ENCODE results near the gene COMMD1.
"Not testable (repeated sequence)": the region's sequence is repeated elsewhere in the genome, so short reads cannot be mapped to it uniquely, and the experiment has no call there.

Gene COMMD1

DNA sequence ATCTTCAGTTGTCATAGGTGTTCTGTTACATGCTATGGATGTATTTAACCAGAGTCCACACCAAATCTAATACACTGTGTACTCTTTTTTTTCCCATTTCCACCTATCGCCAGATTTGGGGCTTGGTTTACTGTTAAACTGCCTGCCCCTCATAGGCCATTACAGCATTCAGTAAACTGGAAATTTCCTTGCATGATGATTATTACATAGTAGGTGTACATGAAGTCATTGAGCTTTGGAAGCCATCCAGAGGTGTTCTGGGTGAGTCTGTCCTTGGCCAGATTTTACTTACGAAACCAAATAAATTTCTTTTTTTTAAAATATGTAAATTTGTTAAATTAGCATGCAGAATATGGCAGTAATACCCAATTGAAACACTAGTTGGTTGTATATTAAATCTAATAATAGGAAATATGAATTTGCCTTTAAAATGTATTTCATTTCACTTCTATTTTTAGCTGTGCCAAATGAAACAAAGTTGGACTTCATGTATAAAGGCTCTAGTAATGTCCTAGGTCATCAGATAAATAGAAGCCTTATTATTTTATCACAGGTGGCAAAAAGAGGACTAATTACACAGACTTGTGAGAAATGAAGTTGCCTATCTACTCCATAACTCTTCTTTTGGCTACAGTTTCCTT lies 60.7 kb downstream of the COMMD1 start:
- DNase-seq, result no peak

DNA sequence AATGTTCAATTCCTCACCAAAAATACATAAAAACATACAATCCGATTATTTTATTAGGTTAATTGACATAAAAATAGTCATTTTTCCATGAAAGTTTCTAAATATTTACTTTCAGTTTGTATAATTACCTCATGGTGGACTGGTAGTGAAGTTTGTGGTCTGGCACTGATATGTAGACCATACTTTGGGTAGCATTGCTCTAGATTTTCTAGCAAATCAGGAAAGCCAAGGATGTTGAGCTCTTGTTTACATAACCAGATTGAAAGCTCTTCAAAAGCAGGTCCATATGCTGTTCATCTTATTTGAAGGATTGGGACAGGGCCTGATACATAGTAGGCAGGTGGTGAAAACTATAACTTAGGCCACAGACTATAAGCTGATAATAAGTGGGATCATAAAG lies 61.8 kb downstream of the COMMD1 start:
- DNase-seq, result no peak

DNA sequence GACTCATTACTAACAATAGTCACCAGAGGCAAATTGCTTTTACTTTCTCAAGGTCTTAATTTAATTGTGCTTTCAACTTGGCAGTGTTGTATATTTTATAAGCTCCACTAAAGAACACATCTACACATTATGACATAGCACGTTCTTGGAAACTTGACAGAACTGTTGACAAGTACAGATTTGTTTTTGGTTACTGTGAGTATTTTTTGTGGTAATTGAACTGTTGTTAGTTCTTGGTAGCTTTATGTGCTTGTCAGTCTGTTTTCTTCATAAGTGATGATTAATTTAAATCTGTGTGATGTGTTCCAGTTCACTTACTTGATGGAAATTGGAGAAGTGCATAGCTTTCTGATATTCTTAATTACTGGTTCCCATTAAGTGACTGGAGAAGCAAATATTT lies 63.9 kb downstream of the COMMD1 start:
- DNase-seq, result no peak

DNA sequence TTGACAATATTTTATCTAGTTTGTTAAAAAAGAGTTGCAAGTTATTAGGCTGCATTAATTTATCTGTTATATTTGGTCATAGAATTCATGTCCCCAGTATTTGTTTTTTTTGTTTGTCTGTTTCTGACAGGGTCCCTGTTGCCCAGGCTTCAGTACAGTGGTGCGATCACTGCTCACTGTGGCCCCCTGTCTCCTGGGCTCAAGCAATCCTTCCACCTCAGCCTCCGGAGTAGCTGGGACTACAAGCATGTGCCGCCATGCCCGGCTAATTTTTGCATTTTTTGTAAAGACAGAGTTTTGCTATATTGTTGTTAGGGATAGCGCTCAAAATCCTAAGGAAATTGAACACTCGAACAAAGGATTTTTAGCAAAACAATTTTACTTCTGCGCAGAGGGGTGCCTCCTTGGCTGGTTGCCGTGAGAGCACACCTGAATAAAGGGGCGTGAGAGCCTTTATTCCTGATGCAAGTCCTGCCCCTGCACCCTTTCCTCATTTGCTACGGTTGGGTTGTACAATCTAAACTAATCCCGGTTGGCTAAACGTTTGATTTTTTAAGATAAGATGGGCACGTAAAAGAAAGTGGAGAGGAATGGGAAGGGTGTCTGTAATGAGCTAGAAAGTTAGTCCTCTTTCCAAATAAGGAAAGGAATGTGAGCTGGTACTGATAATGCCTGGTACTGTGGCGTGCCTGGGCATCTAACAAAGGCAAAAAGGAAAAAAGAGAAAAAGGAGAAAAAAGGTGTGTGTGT lies 65.5 kb downstream of the COMMD1 start:
- DNase-seq, result no peak

DNA sequence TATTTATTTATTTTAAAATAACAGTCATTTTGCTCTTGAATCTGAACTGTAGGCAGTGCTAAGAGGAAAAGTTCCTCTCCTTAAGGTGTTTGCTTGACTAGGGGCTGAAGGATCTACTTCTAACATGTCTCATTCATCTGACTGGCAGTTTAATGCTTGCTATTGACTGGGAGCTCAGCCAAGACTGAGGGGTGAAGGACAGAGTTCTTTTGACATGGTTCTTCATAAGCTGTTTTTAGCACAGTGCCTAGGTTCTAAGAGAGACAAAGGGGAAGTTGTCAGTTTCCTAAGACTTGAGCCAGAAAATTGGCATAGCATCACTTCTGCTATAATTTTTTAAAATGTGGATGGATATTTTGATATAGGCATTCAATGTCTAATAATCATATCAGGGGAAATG lies 73.0 kb downstream of the COMMD1 start:
- DNase-seq, result peak; percentile 19

DNA sequence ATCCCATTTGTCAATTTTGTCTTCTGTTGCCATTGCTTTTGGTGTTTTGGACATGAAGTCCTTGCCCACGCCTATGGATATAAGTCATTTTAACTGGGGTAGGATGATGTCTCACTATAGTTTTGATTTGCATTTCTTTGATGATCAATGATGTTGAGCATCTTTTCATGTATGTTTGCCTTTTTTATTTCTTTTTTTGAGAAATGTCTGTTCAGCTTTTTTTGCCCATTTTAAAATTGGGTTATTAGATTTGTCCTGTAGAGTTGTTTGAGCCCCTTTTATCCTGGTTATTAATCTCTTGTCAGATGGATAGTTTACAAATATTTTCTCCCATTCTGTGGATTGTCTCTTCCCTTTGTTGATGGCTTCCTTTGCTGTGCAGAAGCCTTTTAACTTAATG lies 75.3 kb downstream of the COMMD1 start:
- no peak for DNase-seq

DNA sequence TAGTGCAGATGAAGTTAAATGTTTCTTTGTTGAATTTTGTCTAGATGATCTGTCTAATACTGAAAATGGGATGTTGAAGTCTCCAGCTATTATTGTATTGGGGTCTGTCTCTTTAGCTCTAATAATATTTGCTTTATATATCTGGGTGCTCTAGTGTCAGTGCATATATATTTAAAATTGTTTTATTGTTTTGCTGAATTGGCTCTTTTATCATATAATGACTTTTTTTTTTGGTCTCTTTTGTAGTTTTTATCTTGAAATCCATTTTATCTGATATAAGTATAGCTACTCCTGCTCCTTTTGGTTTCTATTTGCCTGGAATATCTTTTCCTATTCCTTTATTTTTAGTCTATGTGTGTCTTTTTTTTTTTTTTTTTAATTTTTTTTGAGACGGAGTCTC lies 79.2 kb downstream of the COMMD1 start:
- DNase-seq, result no peak

DNA sequence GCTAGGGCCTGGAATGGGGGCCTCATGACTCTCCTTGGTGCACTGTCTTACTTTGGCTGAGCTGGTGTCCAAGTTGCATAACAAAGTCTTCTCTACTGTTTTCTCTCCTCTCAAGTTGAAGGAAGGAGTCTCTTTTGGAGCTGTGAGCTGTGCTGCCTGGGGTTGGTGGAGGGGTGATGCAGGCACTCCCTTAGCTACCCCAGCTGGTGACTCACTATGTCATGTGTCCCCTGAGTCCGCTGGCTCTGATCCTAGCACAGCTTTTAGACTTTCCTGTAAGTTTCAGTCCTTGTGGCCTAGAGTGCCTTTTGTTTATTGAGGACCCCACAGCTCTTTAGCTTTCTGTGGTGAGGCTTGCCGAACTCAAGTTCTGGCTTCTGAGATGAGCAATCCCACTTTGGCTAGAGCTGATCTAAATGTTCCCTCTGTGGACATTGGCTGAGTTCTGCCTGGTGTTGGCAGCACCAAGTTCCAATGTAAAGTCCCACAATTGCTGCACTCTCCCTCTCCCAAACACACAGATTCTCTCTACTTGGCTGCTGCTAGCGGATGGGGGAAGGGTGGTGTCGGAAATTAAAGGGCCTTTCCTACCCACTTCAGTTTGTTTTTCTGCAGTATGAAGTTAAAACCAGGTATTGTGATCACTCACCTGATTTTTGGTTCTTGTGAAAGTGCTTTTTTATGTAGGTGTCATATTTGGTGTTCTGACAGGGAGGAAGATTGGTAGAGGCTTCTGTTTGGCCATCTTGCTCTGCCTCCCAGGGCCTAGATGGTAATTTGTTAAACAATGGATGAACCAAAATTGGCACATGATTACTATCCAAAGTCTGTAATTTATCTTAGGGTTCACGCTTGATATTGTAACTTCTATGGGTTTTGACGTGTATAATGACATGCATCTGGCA lies 83.2 kb downstream of the COMMD1 start:
- peak; percentile 43 for DNase-seq

DNA sequence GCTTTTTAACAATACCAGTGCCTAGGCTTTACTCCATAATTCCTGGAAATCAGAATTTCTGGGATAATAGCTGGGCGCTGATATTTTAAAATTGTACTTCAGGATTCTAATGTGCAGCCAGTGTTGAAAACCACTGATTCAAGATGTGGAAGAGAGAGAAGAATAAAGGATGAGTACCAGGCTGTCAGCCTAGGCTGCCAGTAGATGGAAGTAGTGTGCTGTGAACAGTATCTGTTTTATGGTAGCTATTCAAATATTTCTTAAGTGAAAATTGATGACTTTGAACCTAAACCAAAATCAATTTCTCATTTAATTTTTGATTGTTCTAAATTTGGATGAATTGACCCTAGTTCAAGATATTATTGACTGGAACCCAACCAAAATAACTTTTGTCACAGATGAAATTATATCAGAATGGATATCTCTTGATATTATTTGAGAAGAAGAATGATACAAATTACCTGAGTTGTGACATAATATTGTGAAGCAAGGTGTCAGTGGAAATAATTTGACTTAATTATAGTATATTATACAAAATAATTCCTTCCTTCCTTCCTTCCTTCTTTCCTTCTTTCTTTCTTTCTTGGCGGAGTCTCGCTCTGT lies 88.0 kb downstream of the COMMD1 start:
- peak; percentile 46 for DNase-seq

DNA sequence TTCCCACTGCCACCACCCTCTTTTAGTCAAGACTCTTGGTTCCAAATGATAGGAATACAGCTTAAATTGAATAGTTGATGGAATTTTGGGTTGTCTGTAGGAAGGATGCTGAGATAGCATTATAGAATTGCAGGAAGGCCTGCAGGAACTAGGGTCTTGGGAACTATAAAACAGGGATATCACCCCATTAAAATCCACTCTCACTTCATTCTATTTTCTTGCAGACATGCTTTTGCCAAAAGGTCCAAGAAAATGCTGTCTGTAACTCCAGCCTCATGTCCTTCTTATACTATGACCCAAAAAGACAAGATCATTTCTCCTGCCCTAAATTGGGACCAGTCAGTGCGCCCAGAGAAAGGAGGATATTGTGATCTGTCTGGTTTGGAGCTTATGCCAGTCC lies 89.1 kb downstream of the COMMD1 start:
- DNase-seq, result no peak

DNA sequence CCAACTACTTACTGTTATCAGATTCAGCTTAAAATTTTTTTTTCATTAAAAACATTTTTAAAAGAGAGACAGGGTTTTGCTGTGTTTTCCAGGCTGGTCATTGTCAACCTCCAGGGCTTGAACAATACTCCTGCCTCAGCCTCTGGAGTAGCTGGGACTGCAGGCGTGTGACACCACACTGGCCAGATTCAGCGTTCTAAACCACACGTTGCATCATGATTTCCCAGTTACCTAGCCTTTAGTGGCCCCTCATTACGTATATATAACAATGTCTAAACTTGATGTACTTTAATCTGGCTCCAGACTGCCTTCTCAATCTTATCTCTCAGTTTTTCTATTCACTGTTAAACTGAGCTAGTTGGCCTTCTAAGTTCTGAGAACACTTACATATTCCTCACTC lies 89.6 kb downstream of the COMMD1 start:
- DNase-seq, result no peak

DNA sequence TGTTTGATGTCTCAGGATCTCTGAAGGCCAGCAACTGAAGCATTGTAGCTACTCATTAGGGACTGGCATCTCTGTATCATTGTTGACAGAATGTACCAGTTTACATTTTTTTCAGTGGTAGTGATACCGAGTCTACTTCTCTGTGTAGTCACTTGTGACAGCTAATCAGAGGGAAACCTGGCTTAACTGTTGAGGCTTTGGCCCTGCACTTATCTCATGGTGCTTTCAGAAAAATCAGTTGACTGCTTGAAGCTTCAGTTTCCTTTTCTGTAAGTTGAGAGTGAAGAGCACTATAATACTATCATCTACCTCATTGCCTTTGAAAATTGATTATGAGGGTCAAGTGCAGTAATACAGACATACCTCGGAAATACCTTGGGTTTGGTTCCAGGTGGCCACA lies 90.0 kb downstream of the COMMD1 start:
- DNase-seq, result no peak

DNA sequence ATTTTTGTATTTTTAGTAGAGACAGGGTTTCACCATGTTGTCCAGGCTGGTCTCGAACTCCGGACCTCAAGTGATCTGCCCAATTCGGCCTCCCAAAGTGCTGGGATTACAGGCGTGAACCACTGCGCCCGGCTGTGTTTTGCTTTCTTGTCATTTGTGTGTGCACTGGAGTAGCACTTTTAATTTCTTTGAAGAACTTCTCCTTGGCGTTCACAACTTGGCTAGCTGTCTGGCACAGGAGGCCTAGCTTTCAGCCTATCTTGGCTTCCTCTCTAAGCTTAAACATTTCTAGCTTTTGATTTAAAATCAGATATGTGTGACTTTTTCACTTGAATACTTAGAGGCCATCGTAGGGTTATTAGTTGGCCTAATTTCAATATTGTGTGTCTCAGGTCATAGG lies 93.0 kb downstream of the COMMD1 start:
- no peak for DNase-seq

DNA sequence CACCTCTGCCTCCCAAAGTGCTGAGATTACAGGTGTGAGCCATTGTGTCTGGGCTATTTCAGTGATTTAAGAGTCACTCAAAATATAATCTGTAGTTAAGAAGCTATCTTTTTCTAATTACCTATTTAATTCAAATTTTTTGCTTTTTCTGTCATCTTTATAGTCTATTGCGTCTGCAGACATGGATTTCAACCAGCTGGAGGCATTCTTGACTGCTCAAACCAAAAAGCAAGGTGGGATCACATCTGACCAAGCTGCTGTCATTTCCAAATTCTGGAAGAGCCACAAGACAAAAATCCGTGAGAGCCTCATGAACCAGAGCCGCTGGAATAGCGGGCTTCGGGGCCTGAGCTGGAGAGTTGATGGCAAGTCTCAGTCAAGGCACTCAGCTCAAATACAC lies 95.1 kb downstream of the COMMD1 start:
- no peak for DNase-seq

DNA sequence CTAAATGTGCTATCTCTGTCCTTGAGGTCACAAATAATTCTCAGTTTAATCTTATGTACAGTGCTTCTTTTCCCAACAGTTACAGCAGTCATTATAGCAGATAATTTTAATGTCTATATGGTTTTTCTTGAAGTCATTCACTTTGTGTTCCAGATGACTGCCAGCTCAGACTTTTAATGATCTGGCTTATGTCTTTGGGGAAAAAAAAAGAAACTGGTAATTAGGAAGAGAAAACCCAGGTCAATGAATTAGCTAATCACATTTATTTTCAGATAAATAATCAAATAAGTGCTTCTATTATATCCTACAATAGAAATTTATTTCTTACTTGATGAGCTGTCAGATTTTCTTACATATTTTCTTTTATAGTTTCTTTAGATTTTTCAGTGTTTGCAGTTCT lies 96.0 kb downstream of the COMMD1 start:
- no peak for DNase-seq

DNA sequence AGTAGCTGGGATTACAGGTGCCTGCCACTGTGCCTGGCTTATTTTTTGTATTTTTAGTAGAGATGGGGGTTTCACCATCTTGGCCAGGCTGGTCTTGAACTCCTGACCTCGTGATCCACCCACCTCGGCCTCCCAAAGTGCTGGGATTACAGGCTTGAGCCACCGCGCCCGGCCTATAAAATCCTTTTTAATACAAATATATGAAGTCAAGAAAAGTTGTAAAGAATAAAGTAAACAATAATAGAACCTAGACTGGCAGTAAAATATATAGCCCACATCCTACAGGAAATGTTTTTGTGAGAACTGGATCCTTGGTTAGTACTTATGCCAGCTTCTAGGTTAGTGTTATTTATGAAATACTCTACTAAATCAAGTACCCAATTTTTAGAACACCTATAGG lies 99.0 kb downstream of the COMMD1 start:
- DNase-seq, result not testable (repeated sequence)

DNA sequence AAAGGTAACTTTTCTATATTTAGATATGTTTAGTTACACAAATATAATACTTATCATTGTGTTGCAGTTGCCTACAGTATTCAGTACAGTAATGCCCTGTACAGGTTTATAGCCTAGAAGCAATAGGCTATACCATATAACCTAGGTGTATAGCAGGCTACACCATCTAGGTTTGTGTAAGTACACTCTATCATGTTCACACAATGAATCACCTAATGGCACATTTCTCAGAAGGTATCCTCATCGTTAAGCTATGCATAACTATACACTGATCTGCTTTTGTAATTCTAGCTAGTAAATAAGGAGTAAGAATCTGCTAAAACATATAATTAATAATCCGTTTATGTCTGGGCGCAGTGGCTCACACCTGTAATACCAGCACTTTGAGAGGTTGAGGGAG lies 102.1 kb downstream of the COMMD1 start:
- no peak for DNase-seq

DNA sequence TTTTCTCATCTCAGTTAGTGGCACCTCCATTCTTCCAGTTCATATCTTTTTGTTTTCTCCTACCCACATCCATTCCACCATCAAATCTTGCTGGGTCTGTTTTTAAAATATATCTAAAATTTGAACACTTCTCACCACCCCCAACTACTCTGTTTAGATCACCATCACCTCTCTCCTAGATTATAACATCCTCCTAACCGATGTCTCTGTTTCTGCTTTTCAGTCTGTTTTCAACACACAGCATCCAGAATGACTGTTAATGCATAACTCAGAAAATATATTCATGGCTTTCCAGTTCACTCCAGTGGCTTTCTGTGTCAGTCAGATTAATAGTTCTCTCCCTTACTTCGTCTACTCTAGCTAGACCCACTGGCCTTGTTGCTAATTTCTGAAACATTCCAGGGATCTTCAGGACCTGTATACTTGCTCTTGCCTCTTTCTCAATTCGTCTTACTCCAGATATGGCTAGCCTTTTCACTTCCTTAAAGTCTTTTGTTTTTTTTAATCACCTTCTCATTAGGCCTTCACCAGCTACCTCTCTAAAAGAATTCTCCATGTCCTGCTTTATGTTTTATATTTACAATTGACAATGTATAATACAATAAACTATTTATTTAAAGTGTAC lies 105.3 kb downstream of the COMMD1 start:
- no peak for DNase-seq

DNA sequence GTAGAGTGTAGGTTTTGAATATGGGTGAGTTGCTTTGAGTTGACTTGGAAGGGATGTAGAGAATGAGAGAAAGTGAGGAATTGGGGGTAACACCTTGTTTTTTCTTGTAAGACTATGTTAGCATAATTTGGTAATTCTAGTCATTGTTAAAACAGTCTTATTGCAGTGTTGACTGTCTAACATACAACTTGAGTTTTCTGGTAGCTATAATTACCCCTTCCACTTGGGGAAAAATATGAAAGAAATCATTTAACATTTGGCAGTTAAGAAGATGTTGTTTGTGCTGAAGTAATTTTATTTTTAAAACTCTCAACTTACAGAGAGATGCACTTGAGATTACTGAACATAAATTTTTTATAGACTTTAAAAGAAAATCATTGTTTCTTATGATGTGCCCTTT lies 108.2 kb downstream of the COMMD1 start:
- DNase-seq, result no peak

DNA sequence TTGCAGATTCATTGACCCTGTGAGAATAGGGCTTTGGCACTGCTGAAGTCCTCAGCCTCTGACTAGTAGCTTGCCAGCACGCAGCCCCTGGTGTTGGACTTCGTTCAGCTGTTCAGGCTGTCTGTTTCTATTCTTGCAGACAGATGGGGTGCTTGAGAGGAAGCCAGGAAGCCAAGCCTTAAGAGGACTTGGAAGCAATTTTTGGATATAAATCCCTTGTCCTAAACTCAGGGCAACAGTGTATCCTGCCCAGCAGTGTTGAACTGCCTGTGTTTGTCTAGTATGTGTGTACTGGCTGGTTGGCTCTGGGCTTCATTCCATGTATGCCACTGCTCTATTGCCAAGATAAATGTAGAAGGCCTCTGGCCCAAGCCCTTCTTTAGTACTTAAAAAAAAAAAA lies 108.6 kb downstream of the COMMD1 start:
- DNase-seq, result peak; percentile 17

DNA sequence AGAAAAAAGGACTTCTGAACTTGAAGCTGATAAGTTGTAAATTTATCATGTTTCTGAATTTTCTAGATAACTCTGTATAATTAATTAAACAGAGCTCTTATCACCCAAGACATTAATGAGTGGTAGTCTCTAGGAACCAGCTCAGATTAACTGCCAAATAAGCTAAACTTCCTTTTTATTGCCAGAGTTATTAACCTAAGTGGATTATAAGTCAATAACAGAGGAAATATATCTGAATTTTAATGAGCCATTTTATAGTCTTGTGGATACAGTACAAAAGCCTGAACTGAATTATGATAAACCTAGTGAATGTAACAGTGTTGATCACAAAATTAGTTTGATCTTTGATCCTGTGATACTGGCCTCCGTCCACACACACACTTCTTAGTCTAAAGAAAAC lies 111.5 kb downstream of the COMMD1 start:
- no peak for DNase-seq

DNA sequence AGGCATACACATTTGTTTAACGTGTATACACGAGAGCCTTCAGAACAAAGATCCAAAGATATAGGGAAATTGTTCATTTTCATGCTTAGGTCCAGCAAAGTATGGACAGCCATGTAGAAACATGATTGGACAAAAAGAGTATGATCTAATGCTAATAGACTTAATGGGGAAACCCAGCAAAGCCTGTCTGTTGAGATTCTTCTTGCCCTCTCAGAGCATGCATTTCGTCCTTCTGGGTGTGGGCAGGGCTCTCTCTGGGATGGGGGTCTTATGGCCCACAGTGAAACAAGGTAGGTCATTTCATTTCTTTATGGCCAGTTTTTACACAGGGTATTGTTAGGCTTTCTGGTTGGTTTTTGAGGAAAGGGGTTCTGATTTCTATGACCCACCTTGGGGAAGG lies 124.4 kb downstream of the COMMD1 start:
- DNase-seq, result no peak

DNA sequence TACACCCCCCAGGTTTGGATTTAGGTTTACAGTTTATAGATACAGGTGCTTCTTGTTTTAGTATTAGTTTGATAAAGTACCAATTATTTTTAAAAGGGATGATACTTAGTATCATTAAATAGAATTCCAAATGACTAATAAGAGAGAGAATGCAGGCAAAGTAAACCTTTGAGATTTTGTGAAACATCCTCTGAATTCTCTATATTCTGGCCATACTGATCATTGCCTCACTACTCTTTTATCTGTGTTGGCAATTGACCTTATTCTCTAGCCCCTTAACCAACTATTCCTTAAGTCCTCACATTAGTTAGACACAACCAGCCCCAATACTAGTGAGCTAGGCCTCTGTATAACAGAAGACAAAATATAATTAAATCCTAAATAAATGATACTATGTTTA lies 125.4 kb downstream of the COMMD1 start:
- DNase-seq, result no peak

Measured in HCEC 1CT (cell line).